Transverse colon (tissue), 4 donors: Measurements from ENCODE around the gene EXOSC5. TPM values are rescaled to one million over a fixed set of nuclear protein-coding genes. Genes with fewer than 3 reads are reported as not detected.

Experiments
- DNase-seq: peaks from one replicate; pipeline ENCODE4 v3.0.0-alpha.2; 2019
- H3K27ac ChIP-seq, 4 donors: fragments of 200-600 bp; sonication (generic); 2 replicates each; pipeline ENCODE4 v1.5.1; 2016 to 2018; ENCODE audit warnings: inconsistent platforms in 4 of 4
- H3K27me3 ChIP-seq: fragments of 200-600 bp; sonication (generic); 2 replicates; pipeline ENCODE4 v1.5.1; 2017; ENCODE audit warnings: inconsistent platforms
- H3K36me3 ChIP-seq, 4 donors: fragments of 200-600 bp; sonication (generic); 2 replicates each; pipeline ENCODE4 v1.5.1; 2017 to 2019; ENCODE audit warnings: inconsistent platforms in 4 of 4
- H3K4me1 ChIP-seq, 4 donors: fragments of 200-600 bp; sonication (generic); 2 replicates each; pipeline ENCODE4 v1.5.1; 2017 to 2020; ENCODE audit warnings: inconsistent platforms in 4 of 4
- H3K4me3 ChIP-seq, 4 donors: fragments of 200-600 bp; sonication (generic); 1 replicate in 1 of 4; 2 replicates in 3 of 4; pipeline versions ENCODE4 v1.5.1 to v1.6.1; 2017 to 2019; ENCODE audit warnings: inconsistent platforms in 4 of 4
- H3K9me3 ChIP-seq, 2 donors: fragments of 200-600 bp; sonication (generic); 2 replicates each; pipeline ENCODE4 v1.5.1; 2017 to 2019; ENCODE audit warnings: inconsistent platforms in 2 of 2
- EP300 ChIP-seq: sonication (generic); formaldehyde crosslinking; IDR thresholded peaks from one replicate; pipeline ENCODE4 v1.6.1; 2017; ENCODE audit warnings: antibody characterized with exemption, low read depth
- POLR2A ChIP-seq: fragments of 450-650 bp; IDR thresholded peaks from one replicate; pipeline ENCODE4 v1.6.1; 2016; ENCODE audit warnings: antibody characterized with exemption, mild to moderate bottlenecking, moderate library complexity
- POLR2AphosphoS5 ChIP-seq, 3 donors: sonication (generic); formaldehyde crosslinking; IDR thresholded peaks; one replicate each; pipeline ENCODE4 v1.6.1; 2016; ENCODE audit warnings: antibody characterized with exemption in 3 of 3
- WGBS, 2 donors: methylation state at CpG; one replicate each; pipeline ENCODE4 v1.1.5; 2018; ENCODE audit warnings: low coverage in 1 of 2; 5-methylcytosine and 5-hydroxymethylcytosine counted together
- in situ Hi-C, 4 donors: fragments of 200-750 bp; cut with MboI; loops; one replicate each; pipeline versions ENCODE4 v1.15.0 to v1.15.1; 2017; ENCODE audit warnings: low sequenced_read_pairs in 3 of 4, low pct_ligation_motif_present in 1 of 4, low pct_unique_long_range_greater_than_20kb in 1 of 4
- intact Hi-C: fragments of 100-400 bp; cut with DNase I; formaldehyde crosslinking; loops from one replicate; pipeline ENCODE4 v1.15.1; 2023; ENCODE audit warnings: low total_unique reads
- total RNA-seq, 4 donors: library from RNA; depleted of rRNA; stranded (reverse); fragments of >200 nt; gene quantifications; one replicate each; pipeline ENCODE4 v1.1.0, GENCODE V29; 2016
- TF ChIP-seq, protein P1 (sequence below), 5 experiments: fragments of 200-600 bp in 3 of 5; fragments of 450-650 bp in 2 of 5; sonication (generic) in 3 of 5; IDR thresholded peaks; 1 replicate in 2 of 5; 2 replicates in 3 of 5; pipeline ENCODE4 v1.5.1; 2016 to 2017; ENCODE audit warnings: antibody characterized with exemption in 5 of 5, inconsistent platforms in 3 of 5, mild to moderate bottlenecking in 2 of 5, moderate library complexity in 1 of 5

The EXOSC5 gene
- total RNA-seq, 4 donors from 2014 or later: 4.0 to 20.6 (median 10.8) TPM

DNA sequence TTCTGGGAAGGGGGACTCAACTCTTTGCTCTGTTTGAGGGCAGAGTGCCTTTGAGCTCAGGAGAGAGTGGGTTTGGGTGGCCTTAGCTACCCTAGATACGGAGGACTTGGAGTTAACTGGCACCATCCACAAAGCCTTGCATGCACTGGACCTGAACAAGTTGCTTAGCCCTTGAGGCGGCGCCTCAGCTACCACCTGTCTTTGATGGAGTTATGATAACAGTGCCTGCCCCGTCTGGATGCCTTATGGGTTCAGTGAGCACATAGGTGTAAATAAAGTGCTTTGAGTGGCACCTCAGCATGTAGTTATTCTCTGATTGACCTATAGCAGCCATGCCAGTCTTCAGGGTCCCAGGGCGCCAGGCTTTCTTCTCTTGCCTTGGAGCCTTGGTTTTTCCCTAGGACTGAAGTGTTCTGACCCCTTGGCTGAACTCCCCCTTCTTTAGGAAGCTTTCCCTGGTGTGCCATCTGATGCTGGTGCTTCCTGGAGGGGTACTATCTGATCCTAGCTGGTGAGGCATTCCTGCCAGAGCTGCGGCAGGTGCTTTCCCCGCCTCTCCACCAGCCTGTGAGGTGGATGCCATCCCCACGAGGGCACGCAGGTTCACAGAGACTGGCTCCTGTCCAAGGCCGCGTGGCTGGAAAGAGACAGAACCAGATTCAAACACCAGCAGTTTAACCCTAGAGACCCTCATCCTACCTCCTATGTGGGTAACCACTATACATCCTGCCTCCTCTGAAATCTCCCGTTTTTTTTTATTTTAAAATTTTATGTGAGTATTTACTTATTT lies 6.2 kb upstream of the EXOSC5 start:
- no peaks in the 10 kb centered on the region for H3K9me3 ChIP-seq
- peaks cover 4 to 15% (median 9%) of the 10 kb centered on the region in 4 donors for H3K4me1 ChIP-seq
- WGBS, 2 donors: 65% methylated on average over 12 of the region's 12 CpGs; no CpG with 5 or more reads in 1 of the 2 donors
- intact Hi-C loops: no loop called here
- H3K27ac ChIP-seq: no peak overlapping the region
- H3K36me3 ChIP-seq: no peaks in the 10 kb centered on the region
- TF ChIP-seq POLR2A (no peak), POLR2AphosphoS5 (IDR thresholded peaks at IDR 0.05) (no peak), EP300 (no peak)
- TF ChIP-seq, protein P1, sequence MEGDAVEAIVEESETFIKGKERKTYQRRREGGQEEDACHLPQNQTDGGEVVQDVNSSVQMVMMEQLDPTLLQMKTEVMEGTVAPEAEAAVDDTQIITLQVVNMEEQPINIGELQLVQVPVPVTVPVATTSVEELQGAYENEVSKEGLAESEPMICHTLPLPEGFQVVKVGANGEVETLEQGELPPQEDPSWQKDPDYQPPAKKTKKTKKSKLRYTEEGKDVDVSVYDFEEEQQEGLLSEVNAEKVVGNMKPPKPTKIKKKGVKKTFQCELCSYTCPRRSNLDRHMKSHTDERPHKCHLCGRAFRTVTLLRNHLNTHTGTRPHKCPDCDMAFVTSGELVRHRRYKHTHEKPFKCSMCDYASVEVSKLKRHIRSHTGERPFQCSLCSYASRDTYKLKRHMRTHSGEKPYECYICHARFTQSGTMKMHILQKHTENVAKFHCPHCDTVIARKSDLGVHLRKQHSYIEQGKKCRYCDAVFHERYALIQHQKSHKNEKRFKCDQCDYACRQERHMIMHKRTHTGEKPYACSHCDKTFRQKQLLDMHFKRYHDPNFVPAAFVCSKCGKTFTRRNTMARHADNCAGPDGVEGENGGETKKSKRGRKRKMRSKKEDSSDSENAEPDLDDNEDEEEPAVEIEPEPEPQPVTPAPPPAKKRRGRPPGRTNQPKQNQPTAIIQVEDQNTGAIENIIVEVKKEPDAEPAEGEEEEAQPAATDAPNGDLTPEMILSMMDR (IDR thresholded peaks at IDR 0.05): no peak
- in situ Hi-C loops: no loop called here
- H3K27me3 ChIP-seq: no peaks in the 10 kb centered on the region
- DNase-seq: no peak
- no peak overlapping the region for H3K4me3 ChIP-seq

DNA sequence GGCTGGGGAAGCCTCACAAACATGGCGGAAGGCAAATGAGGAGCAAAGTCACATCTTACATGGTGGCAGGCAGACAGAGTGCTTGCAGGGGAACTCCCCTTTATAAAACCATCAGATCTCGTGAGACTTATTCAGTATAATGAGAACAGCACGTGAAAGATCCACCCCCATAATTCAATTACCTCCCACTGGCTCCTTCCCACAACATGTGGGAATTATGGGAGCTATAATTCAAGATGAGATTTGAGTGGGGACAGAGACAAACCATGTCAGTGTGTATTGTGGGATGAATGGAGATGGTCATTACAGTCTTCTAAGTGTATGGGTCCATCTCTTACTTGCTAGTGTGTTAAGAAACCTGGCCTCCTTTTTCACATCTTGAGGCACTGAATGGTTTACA lies 4.9 kb upstream of the EXOSC5 start:
- Histone ChIP-seq H3K4me3 (no peak overlapping the region), H3K4me1 (peaks cover 5 to 19% (median 12%) of the 10 kb centered on the region in 4 donors), H3K27me3 (no peaks in the 10 kb centered on the region), H3K9me3 (no peaks in the 10 kb centered on the region), H3K27ac (no peak overlapping the region), H3K36me3 (no peaks in the 10 kb centered on the region)
- TF ChIP-seq EP300 (no peak), POLR2A (no peak), POLR2AphosphoS5 (IDR thresholded peaks at IDR 0.05) (no peak)
- TF ChIP-seq, protein P1 (IDR thresholded peaks at IDR 0.05): no peak
- WGBS, 2 donors: 61 to 73% methylated on average over 2 to 3 of the region's 3 CpGs
- in situ Hi-C loops (no loop called here), intact Hi-C loops (no loop called here)
- no peak for DNase-seq

DNA sequence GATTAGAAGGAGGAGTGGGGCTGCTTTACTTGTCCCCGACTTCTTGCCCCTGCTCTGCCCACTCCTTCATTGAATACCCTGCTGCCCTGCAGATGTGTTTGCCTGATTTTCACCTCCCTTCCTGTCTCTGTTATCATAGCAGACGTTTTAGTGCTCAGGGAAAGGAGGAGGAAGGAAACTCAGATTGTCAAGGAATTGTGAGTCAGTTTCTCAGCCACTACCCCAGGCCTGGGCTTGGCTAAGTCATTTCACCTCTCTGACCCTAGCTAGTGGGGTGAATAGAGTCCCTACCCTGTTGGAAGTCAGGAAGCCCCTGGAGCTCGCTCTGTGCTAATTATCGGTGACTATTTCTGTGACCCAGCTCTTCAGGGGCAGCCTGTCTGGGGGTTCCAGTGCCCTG lies 4.3 kb upstream of the EXOSC5 start:
- no peaks in the 10 kb centered on the region for H3K36me3 ChIP-seq
- in situ Hi-C loops: no loop called here
- WGBS, 2 donors: 74 to 78% methylated on average over 2 to 4 of the region's 4 CpGs

DNA sequence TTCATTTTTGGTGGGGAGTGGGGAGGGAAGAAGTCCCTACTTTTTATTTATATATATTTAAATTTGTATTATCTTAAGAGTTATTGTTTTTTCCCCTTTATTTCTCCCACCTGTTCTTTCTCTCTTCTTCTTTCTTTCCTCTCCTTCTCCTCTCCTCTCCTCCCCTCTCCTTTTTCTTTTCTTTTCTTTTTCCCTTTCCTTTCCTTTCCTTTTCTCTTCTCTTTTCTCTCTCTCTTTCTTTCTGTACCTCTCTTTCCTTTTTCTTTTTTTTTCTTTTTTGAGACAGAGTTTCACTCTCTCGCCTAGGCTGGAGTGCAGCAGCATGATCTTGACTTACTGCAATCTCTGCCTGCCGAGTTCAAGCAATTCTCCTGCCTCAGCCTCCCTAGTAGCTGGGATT lies 2.4 kb upstream of the EXOSC5 start:
- Histone ChIP-seq H3K9me3 (no peaks in the 10 kb centered on the region), H3K27ac (no peak overlapping the region), H3K36me3 (no peaks in the 10 kb centered on the region), H3K4me1 (peaks cover 5 to 34% (median 21%) of the 10 kb centered on the region in 4 donors), H3K4me3 (no peak overlapping the region), H3K27me3 (no peaks in the 10 kb centered on the region)
- in situ Hi-C loops: no loop called here
- DNase-seq: no peak
- TF ChIP-seq, protein P1 (IDR thresholded peaks at IDR 0.05): no peak
- TF ChIP-seq EP300: no peak
- intact Hi-C loops: no loop called here
- WGBS, 2 donors: 89 to 93% methylated on average over 2 of the region's 2 CpGs

More for the DNA sequence above, 4.3 kb upstream of the EXOSC5 start:
- no peak overlapping the region for H3K27ac ChIP-seq
- H3K4me3 ChIP-seq: no peak overlapping the region
- no peaks in the 10 kb centered on the region for H3K27me3 ChIP-seq
- intact Hi-C loops: no loop called here
- TF ChIP-seq, protein P1 (IDR thresholded peaks at IDR 0.05): no peak
- TF ChIP-seq EP300 (no peak), POLR2AphosphoS5 (IDR thresholded peaks at IDR 0.05) (no peak), POLR2A (no peak)
- no peaks in the 10 kb centered on the region for H3K9me3 ChIP-seq
- no peak for DNase-seq
- peaks cover 5 to 24% (median 17%) of the 10 kb centered on the region in 4 donors for H3K4me1 ChIP-seq
